ENCODE results near the gene INO80E.

Gene INO80E

DNA sequence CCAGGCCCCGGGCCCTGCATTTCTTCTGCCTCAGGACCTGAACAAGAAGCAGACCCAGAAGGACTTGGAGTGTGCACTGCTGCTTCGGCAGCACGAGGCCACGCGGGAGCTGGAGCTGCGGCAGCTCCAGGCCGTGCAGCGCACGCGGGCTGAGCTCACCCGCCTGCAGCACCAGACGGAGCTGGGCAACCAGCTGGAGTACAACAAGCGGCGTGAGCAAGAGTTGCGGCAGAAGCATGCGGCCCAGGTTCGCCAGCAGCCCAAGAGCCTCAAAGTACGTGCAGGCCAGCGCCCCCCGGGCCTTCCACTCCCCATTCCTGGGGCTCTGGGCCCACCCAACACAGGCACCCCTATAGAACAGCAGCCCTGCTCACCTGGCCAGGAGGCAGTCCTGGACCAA lies 9.8 kb upstream of the INO80E start:
- no peak for DNase-seq (ENCODE audit: low read depth in 1 of 2, low spot score in 1 of 2)
- Histone ChIP-seq H3K4me3 (replicated peaks; ENCODE audit: insufficient read depth, low read length) (no peak overlapping the region), H3K27ac (replicated peaks) (no peak overlapping the region), H3K27me3 (ENCODE audit: insufficient read depth, poor library complexity, severe bottlenecking) (no peaks in the 10 kb centered on the region)
- TF ChIP-seq, protein P1, sequence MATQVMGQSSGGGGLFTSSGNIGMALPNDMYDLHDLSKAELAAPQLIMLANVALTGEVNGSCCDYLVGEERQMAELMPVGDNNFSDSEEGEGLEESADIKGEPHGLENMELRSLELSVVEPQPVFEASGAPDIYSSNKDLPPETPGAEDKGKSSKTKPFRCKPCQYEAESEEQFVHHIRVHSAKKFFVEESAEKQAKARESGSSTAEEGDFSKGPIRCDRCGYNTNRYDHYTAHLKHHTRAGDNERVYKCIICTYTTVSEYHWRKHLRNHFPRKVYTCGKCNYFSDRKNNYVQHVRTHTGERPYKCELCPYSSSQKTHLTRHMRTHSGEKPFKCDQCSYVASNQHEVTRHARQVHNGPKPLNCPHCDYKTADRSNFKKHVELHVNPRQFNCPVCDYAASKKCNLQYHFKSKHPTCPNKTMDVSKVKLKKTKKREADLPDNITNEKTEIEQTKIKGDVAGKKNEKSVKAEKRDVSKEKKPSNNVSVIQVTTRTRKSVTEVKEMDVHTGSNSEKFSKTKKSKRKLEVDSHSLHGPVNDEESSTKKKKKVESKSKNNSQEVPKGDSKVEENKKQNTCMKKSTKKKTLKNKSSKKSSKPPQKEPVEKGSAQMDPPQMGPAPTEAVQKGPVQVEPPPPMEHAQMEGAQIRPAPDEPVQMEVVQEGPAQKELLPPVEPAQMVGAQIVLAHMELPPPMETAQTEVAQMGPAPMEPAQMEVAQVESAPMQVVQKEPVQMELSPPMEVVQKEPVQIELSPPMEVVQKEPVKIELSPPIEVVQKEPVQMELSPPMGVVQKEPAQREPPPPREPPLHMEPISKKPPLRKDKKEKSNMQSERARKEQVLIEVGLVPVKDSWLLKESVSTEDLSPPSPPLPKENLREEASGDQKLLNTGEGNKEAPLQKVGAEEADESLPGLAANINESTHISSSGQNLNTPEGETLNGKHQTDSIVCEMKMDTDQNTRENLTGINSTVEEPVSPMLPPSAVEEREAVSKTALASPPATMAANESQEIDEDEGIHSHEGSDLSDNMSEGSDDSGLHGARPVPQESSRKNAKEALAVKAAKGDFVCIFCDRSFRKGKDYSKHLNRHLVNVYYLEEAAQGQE (IDR thresholded peaks at IDR 0.05; ENCODE audit: insufficient replicate concordance, low read depth) = no peak
- no peak for TF ChIP-seq SPI1 (IDR thresholded peaks at IDR 0.05; ENCODE audit: borderline replicate concordance, low read depth)
- TF ChIP-seq CTCF (IDR thresholded peaks at IDR 0.05; ENCODE audit: insufficient read depth, low read length) = no peak
- TF ChIP-seq GABPA (IDR thresholded peaks at IDR 0.05; ENCODE audit: low read depth) = no peak
- no peak for TF ChIP-seq POLR2AphosphoS5 (IDR thresholded peaks at IDR 0.05; ENCODE audit: low read depth)

- no peak for TF ChIP-seq POLR2AphosphoS5 (IDR thresholded peaks at IDR 0.05; ENCODE audit: low read depth)
- TF ChIP-seq CTCF (IDR thresholded peaks at IDR 0.05; ENCODE audit: insufficient read depth, low read length) = no peak
- TF ChIP-seq, protein P1 (IDR thresholded peaks at IDR 0.05; ENCODE audit: insufficient replicate concordance, low read depth) = no peak
- no peak for TF ChIP-seq GABPA (IDR thresholded peaks at IDR 0.05; ENCODE audit: low read depth)
- no peak for TF ChIP-seq SPI1 (IDR thresholded peaks at IDR 0.05; ENCODE audit: borderline replicate concordance, low read depth)
- DNase-seq (ENCODE audit: low read depth in 1 of 2, low spot score in 1 of 2) = no peak
- H3K27ac ChIP-seq (replicated peaks) = no peak overlapping the region
These were observed 9.1 kb upstream of the INO80E start for GRCh38 chr16:29986931-29987330.

DNA sequence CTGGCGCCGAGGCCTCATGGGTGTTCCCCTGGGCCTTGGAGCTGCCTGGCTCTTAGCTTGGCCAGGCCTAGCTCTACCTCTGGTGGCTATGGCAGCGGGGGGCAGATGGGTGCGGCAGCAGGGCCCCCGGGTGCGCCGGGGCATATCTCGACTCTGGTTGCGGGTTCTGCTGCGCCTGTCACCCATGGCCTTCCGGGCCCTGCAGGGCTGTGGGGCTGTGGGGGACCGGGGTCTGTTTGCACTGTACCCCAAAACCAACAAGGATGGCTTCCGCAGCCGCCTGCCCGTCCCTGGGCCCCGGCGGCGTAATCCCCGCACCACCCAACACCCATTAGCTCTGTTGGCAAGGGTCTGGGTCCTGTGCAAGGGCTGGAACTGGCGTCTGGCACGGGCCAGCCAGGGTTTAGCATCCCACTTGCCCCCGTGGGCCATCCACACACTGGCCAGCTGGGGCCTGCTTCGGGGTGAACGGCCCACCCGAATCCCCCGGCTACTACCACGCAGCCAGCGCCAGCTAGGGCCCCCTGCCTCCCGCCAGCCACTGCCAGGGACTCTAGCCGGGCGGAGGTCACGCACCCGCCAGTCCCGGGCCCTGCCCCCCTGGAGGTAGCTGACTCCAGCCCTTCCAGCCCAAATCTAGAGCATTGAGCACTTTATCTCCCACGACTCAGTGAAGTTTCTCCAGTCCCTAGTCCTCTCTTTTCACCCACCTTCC lies 8.5 kb upstream of the INO80E start:
- H3K27me3 ChIP-seq (ENCODE audit: insufficient read depth, poor library complexity, severe bottlenecking) = no peaks in the 10 kb centered on the region
- no peak for TF ChIP-seq POLR2AphosphoS5 (IDR thresholded peaks at IDR 0.05; ENCODE audit: low read depth)
- no peak for TF ChIP-seq GABPA (IDR thresholded peaks at IDR 0.05; ENCODE audit: low read depth)
- TF ChIP-seq SPI1 (IDR thresholded peaks at IDR 0.05; ENCODE audit: borderline replicate concordance, low read depth) = no peak
- H3K27ac ChIP-seq (replicated peaks) = no peak overlapping the region
- no peak overlapping the region for H3K4me3 ChIP-seq (replicated peaks; ENCODE audit: insufficient read depth, low read length)
- DNase-seq (ENCODE audit: low read depth in 1 of 2, low spot score in 1 of 2) = no peak

More at GRCh38 chr16:29986931-29987330, 9.1 kb upstream of the INO80E start:
- no peaks in the 10 kb centered on the region for H3K27me3 ChIP-seq (ENCODE audit: insufficient read depth, poor library complexity, severe bottlenecking)
- no peak overlapping the region for H3K4me3 ChIP-seq (replicated peaks; ENCODE audit: insufficient read depth, low read length)

DNA sequence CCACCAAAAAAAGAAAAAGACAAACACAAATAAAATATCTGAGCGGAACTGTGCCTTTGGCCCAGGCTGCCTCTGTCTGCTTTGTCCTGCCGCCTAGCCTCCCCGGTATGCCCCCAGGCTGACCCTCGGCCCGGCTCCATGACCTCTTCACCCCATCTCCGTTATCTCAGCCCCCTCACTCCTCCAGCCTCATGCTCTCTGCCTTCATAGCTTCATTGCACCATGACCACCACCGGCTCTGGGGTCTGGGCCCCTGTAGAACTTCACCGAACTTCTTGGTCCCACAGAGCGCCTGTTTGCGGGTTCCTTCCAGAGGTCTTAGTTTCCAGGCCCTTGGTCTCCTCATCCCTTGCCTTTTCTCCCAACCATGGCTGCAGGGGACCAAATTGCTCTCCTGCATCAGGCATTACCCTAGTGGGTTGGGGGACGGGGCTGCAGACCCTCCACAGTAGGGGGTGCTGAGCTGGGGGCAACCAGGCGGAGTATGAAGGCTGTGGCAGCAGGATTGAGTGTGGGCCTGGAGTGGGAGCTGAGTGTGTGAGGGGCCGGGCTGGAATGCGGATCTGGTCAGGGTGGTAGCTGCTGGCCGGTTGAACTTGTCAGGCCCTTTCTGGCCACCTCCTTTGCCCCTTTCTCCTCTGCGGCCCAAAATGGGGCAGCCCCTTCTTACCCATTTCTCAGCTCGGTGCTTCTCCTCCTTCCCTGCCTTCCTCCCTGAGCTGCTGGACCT lies 7.5 kb upstream of the INO80E start:
- no peak overlapping the region for H3K27ac ChIP-seq (replicated peaks)
- no peak for DNase-seq (ENCODE audit: low read depth in 1 of 2, low spot score in 1 of 2)
- H3K4me3 ChIP-seq (replicated peaks; ENCODE audit: insufficient read depth, low read length) = no peak overlapping the region
- H3K27me3 ChIP-seq (ENCODE audit: insufficient read depth, poor library complexity, severe bottlenecking) = no peaks in the 10 kb centered on the region
- TF ChIP-seq POLR2AphosphoS5 (IDR thresholded peaks at IDR 0.05; ENCODE audit: low read depth) (no peak), GABPA (IDR thresholded peaks at IDR 0.05; ENCODE audit: low read depth) (no peak), SPI1 (IDR thresholded peaks at IDR 0.05; ENCODE audit: borderline replicate concordance, low read depth) (no peak), CTCF (IDR thresholded peaks at IDR 0.05; ENCODE audit: insufficient read depth, low read length) (no peak)
- TF ChIP-seq, protein P1 (IDR thresholded peaks at IDR 0.05; ENCODE audit: insufficient replicate concordance, low read depth) = no peak
